ENCODE measurements around the gene SRCAP. TPM values are rescaled to one million over a fixed set of nuclear protein-coding genes. Genes with fewer than 3 reads are reported as not detected.

The SRCAP gene
- total and polyA plus RNA-seq, 2 experiments from 2014 or later, result 9.1 to 23.7 TPM

GRCh38 chr16:30787613-30788378 is 88.8 kb downstream of the SRCAP start:
- no peaks in the 10 kb centered on the region; the same call in 1 of the 2 replicates for H3K4me1 ChIP-seq (ENCODE audit: insufficient read depth)
- TF ChIP-seq EZH2 (IDR thresholded peaks at IDR 0.05; ENCODE audit: insufficient read depth, poor library complexity, severe bottlenecking) (no peak), EZH2phosphoT487 (IDR thresholded peaks at IDR 0.05; ENCODE audit: insufficient read depth, low read depth) (no peak)
- H3K9ac ChIP-seq, result peak overlapping the region; percentile 93
- H3K79me2 ChIP-seq (ENCODE audit: insufficient read depth), result peaks cover 32% of the 10 kb centered on the region
- H2AFZ ChIP-seq, result peak overlapping the region; percentile 100
- H3F3A ChIP-seq (ENCODE audit: insufficient read depth), result no peaks in the 10 kb centered on the region
- no peaks in the 10 kb centered on the region for H3K9me3 ChIP-seq (ENCODE audit: low read depth)
- no peaks in the 10 kb centered on the region for H3K36me3 ChIP-seq (ENCODE audit: low read depth)
- peak overlapping the region; percentile 90 for H3K4me3 ChIP-seq
- in situ Hi-C loops (cut with MboI), result no loop called here
- 29 to 34% methylated on average over 11 of the region's 11 CpGs for WGBS, 2 experiments (ENCODE audit: low coverage in 1 of 2, low lambda C conversion rate in 2 of 2, missing lambda C conversion rate in 2 of 2)
- peak overlapping the region; percentile 52 for H3K27ac ChIP-seq
- peak; percentile 14 for DNase-seq
- no peaks in the 10 kb centered on the region for H3K9me2 ChIP-seq (ENCODE audit: insufficient read depth)
- no peaks in the 10 kb centered on the region for H4K20me1 ChIP-seq (ENCODE audit: insufficient read depth)
- H3K4me2 ChIP-seq (ENCODE audit: unreplicated experiment), result peak overlapping the region; percentile 84
- no peaks in the 10 kb centered on the region for H3K27me3 ChIP-seq (replicated peaks; ENCODE audit: insufficient read depth)

Small RNA genes within 50 kb of the gene (small RNA-seq; reads per million reads assigned to genes)
- gene RNU6-1043P (ENCODE audit: low read depth, low replicate concordance), result not detected
- gene RNU6-416P (ENCODE audit: low read depth, low replicate concordance), result not detected
- gene SNORA30 (ENCODE audit: low read depth, low replicate concordance), result not detected

Other genes starting within 250 kb of the SRCAP start
- gene ITGAL, start 226.4 kb upstream of the SRCAP start, total RNA-seq (2014; rRNA removed; shearing (Covaris generic)), result 0.65 TPM in 1 of 2 replicates, not detected in the other
- 0.27 TPM in 1 of 2 replicates, not detected in the other for gene ITGAL, start 226.4 kb upstream of the SRCAP start, polyA plus RNA-seq (2016; fragmentation: Nextera tagmentation; extraction: Ambion mirVana)
- gene ZNF768, start 172.6 kb upstream of the SRCAP start, total RNA-seq (2014; rRNA removed; shearing (Covaris generic)), result 35.3 and 38.4 TPM in 2 replicates
- gene ZNF768, start 172.6 kb upstream of the SRCAP start, polyA plus RNA-seq (2016; fragmentation: Nextera tagmentation; extraction: Ambion mirVana), result 5.0 and 5.7 TPM in 2 replicates
- gene ZNF747, start 164.3 kb upstream of the SRCAP start, total RNA-seq (2014; rRNA removed; shearing (Covaris generic)), result 7.7 and 15.7 TPM in 2 replicates
- 5.4 and 6.7 TPM in 2 replicates for gene ZNF747, start 164.3 kb upstream of the SRCAP start, polyA plus RNA-seq (2016; fragmentation: Nextera tagmentation; extraction: Ambion mirVana)
- 3.0 and 8.8 TPM in 2 replicates for gene ZNF764, start 140.8 kb upstream of the SRCAP start, total RNA-seq (2014; rRNA removed; shearing (Covaris generic))
- 3.0 TPM in 2 replicates for gene ZNF764, start 140.8 kb upstream of the SRCAP start, polyA plus RNA-seq (2016; fragmentation: Nextera tagmentation; extraction: Ambion mirVana)
- gene ZNF688, start 127.5 kb upstream of the SRCAP start, total RNA-seq (2014; rRNA removed; shearing (Covaris generic)), result 10.4 and 33.0 TPM in 2 replicates
- 13.6 and 14.7 TPM in 2 replicates for gene ZNF688, start 127.5 kb upstream of the SRCAP start, polyA plus RNA-seq (2016; fragmentation: Nextera tagmentation; extraction: Ambion mirVana)
- gene ZNF785, start 113.5 kb upstream of the SRCAP start, total RNA-seq (2014; rRNA removed; shearing (Covaris generic)), result 9.0 TPM in 2 replicates
- gene ZNF785, start 113.5 kb upstream of the SRCAP start, polyA plus RNA-seq (2016; fragmentation: Nextera tagmentation; extraction: Ambion mirVana), result 5.4 and 6.9 TPM in 2 replicates
- gene ZNF689, start 88.8 kb upstream of the SRCAP start, total RNA-seq (2014; rRNA removed; shearing (Covaris generic)), result 5.7 TPM in 2 replicates
- gene ZNF689, start 88.8 kb upstream of the SRCAP start, polyA plus RNA-seq (2016; fragmentation: Nextera tagmentation; extraction: Ambion mirVana), result 4.8 and 5.1 TPM in 2 replicates
- gene PRR14, start 48.2 kb upstream of the SRCAP start, total RNA-seq (2014; rRNA removed; shearing (Covaris generic)), result 5.6 and 7.2 TPM in 2 replicates
- 15.2 and 18.0 TPM in 2 replicates for gene PRR14, start 48.2 kb upstream of the SRCAP start, polyA plus RNA-seq (2016; fragmentation: Nextera tagmentation; extraction: Ambion mirVana)
- 13.9 and 14.2 TPM in 2 replicates for gene FBRS, start 40.7 kb upstream of the SRCAP start, total RNA-seq (2014; rRNA removed; shearing (Covaris generic))
- gene FBRS, start 40.7 kb upstream of the SRCAP start, polyA plus RNA-seq (2016; fragmentation: Nextera tagmentation; extraction: Ambion mirVana), result 5.8 and 7.6 TPM in 2 replicates
- gene PHKG2, start 49.3 kb downstream of the SRCAP start, total RNA-seq (2014; rRNA removed; shearing (Covaris generic)), result 12.5 and 19.9 TPM in 2 replicates
- 15.7 and 17.0 TPM in 2 replicates for gene PHKG2, start 49.3 kb downstream of the SRCAP start, polyA plus RNA-seq (2016; fragmentation: Nextera tagmentation; extraction: Ambion mirVana)
- gene CFAP119, start 62.9 kb downstream of the SRCAP start, total RNA-seq (2014; rRNA removed; shearing (Covaris generic)), result 0.89 and 2.7 TPM in 2 replicates
- gene CFAP119, start 62.9 kb downstream of the SRCAP start, polyA plus RNA-seq (2016; fragmentation: Nextera tagmentation; extraction: Ambion mirVana), result 4.1 and 4.6 TPM in 2 replicates
- 97.9 and 99.0 TPM in 2 replicates for gene RNF40, start 63.2 kb downstream of the SRCAP start, total RNA-seq (2014; rRNA removed; shearing (Covaris generic))
- 71.2 and 71.5 TPM in 2 replicates for gene RNF40, start 63.2 kb downstream of the SRCAP start, polyA plus RNA-seq (2016; fragmentation: Nextera tagmentation; extraction: Ambion mirVana)
- gene ZNF629, start 88.0 kb downstream of the SRCAP start, total RNA-seq (2014; rRNA removed; shearing (Covaris generic)), result 12.2 and 19.3 TPM in 2 replicates
- gene ZNF629, start 88.0 kb downstream of the SRCAP start, polyA plus RNA-seq (2016; fragmentation: Nextera tagmentation; extraction: Ambion mirVana), result 4.8 and 5.0 TPM in 2 replicates
- gene BCL7C, start 194.9 kb downstream of the SRCAP start, total RNA-seq (2014; rRNA removed; shearing (Covaris generic)), result 42.5 and 77.1 TPM in 2 replicates
- 62.5 and 68.1 TPM in 2 replicates for gene BCL7C, start 194.9 kb downstream of the SRCAP start, polyA plus RNA-seq (2016; fragmentation: Nextera tagmentation; extraction: Ambion mirVana)
- 4.4 and 4.8 TPM in 2 replicates for gene CTF1, start 197.4 kb downstream of the SRCAP start, total RNA-seq (2014; rRNA removed; shearing (Covaris generic))
- gene CTF1, start 197.4 kb downstream of the SRCAP start, polyA plus RNA-seq (2016; fragmentation: Nextera tagmentation; extraction: Ambion mirVana), result 2.0 and 2.1 TPM in 2 replicates
- gene FBXL19, start 224.4 kb downstream of the SRCAP start, total RNA-seq (2014; rRNA removed; shearing (Covaris generic)), result 18.2 and 23.0 TPM in 2 replicates
- 0.39 and 0.64 TPM in 2 replicates for gene FBXL19, start 224.4 kb downstream of the SRCAP start, polyA plus RNA-seq (2016; fragmentation: Nextera tagmentation; extraction: Ambion mirVana)
- gene ORAI3, start 249.9 kb downstream of the SRCAP start, total RNA-seq (2014; rRNA removed; shearing (Covaris generic)), result 36.1 and 39.7 TPM in 2 replicates
- 30.9 and 31.6 TPM in 2 replicates for gene ORAI3, start 249.9 kb downstream of the SRCAP start, polyA plus RNA-seq (2016; fragmentation: Nextera tagmentation; extraction: Ambion mirVana)